ENCODE measurements around the gene ZSCAN30. TPM values are rescaled to one million over a fixed set of nuclear protein-coding genes. Genes with fewer than 3 reads are reported as not detected.

The ZSCAN30 gene
- total and polyA plus RNA-seq, 9 of the 15 experiments (the other 6 are each of a cell fraction or from before 2014, with no cell fraction given), result 4.6 to 13.6 (median 10.8) TPM

DNA sequence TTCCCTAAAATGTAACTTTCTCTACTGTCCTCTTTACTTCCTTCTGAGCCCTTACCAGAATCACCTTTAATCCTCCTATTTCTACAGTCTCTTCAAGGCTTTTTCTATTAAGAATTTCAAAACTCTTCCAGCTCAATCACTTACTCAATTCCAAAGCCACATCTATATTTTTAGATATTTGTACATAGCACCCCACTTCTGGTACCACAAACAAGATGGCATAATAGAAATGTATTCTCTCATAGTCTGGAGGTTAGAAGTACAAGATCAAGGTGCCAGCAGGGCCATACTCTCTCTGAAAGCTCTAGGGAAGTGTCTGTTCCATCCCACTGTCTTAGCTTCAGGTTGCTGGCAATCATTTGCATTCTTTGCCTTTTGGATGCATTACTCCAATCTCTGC is 11.1 kb downstream of the ZSCAN30 start:
- Histone ChIP-seq H3K36me3 (ENCODE audit: control insufficient read depth, insufficient read depth, low read length) (no peaks in the 10 kb centered on the region), H3K4me1 (replicated peaks in 1 of 2; ENCODE audit: control insufficient read depth in 2 of 2, insufficient read depth in 2 of 2, low read length in 2 of 2) (no peaks in the 10 kb centered on the region), H3K9me3 (replicated peaks; ENCODE audit: control insufficient read depth, insufficient read depth, low read depth, low read length) (no peaks in the 10 kb centered on the region), H3K4me3 (no peak overlapping the region), H3K9me1 (ENCODE audit: control insufficient read depth, insufficient read depth, low read length) (no peaks in the 10 kb centered on the region), H3K27ac (ENCODE audit: extremely low read depth, low read depth, low read length) (no peak overlapping the region), H2AFZ (ENCODE audit: low read depth, low read length) (no peak overlapping the region), H3K79me2 (ENCODE audit: control insufficient read depth, insufficient read depth, low read length) (no peaks in the 10 kb centered on the region), H3K9ac (ENCODE audit: insufficient read depth in 1 of 2, low read depth in 2 of 2, low read length in 2 of 2) (no peak overlapping the region), H4K20me1 (replicated peaks; ENCODE audit: control insufficient read depth, insufficient read depth, low read length) (no peaks in the 10 kb centered on the region), H3K27me3 (ENCODE audit: control insufficient read depth in 2 of 2, insufficient read depth in 2 of 2, low read length in 2 of 2) (no peaks in the 10 kb centered on the region), H3K4me2 (ENCODE audit: insufficient read depth, low read length) (no peak overlapping the region)
- ChIA-PET POLR2A (interaction anchor here (3.1 kb wide), 1 partner anchor 10 kb away, joined by 11 read pairs; the partner anchor contains the start of gene ZSCAN30), CTCF (ENCODE audit: low intra/inter-chr PET ratio) (no interaction called here)
- intact Hi-C loops (cut with micrococcal nuclease), result no loop called here
- no TSS peak for BruUV-seq (replicated peaks)
- FAIRE-seq, result no peak
- no peak; the same call in 2 of the 3 replicates for ATAC-seq
- TF ChIP-seq ZNF707 (CRISPR knock-in tag; conservative IDR thresholded peaks at IDR 0.05) (peak; percentile 88), ZC3H8 (IDR thresholded peaks at IDR 0.05) (no peak)
- DNase-seq (ENCODE audit: extremely low read depth in 1 of 4, low spot score in 3 of 4), result no peak
- in situ Hi-C loops (cut with MboI), result no loop called here

DNA sequence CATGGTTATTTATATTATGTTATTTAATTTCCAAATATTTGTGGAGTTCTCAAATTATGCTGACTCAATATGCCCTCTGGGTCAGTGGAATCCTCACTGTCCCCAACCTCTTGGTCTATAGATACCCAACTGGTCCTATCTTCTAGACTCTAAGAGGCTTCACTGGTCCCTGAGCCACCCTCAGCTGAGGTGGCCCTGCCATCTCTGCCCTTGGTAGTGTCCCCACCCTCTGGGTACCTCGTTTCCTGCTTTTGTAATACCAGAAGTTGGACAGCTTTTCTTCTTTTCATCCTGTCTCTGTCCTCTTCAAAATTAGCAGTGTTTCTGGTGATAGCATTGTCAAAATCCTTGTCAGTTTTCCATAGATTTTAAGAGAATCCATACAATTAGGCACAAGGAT is 11.9 kb downstream of the ZSCAN30 start:
- no peak overlapping the region for H3K9ac ChIP-seq (ENCODE audit: insufficient read depth in 1 of 2, low read depth in 2 of 2, low read length in 2 of 2)
- H3K4me1 ChIP-seq (replicated peaks in 1 of 2; ENCODE audit: control insufficient read depth in 2 of 2, insufficient read depth in 2 of 2, low read length in 2 of 2), result no peaks in the 10 kb centered on the region
- H3K9me1 ChIP-seq (ENCODE audit: control insufficient read depth, insufficient read depth, low read length), result no peaks in the 10 kb centered on the region
- DNase-seq (ENCODE audit: extremely low read depth in 1 of 4, low spot score in 3 of 4), result no peak
- no peak for FAIRE-seq
- H3K4me3 ChIP-seq, result no peak overlapping the region
- intact Hi-C loops (cut with micrococcal nuclease) (no loop called here), in situ Hi-C loops (cut with MboI) (no loop called here)
- H3K9me3 ChIP-seq (replicated peaks; ENCODE audit: control insufficient read depth, insufficient read depth, low read depth, low read length), result no peaks in the 10 kb centered on the region
- WGBS (ENCODE audit: insufficient coverage, low coverage, missing lambda C conversion rate), result 0% methylated on average over 1 of the region's 1 CpG
- POLR2A ChIA-PET, result interaction anchor here (3.1 kb wide), 1 partner anchor 11 kb away, joined by 11 read pairs; the partner anchor contains the start of gene ZSCAN30
- CTCF ChIA-PET (ENCODE audit: low intra/inter-chr PET ratio), result no interaction called here
- BruUV-seq (replicated peaks), result no TSS peak
- TF ChIP-seq ZNF316 (IDR thresholded peaks at IDR 0.05) (peak; percentile 37; the same call in 1 of the 2 replicates), RFX7 (CRISPR knock-in tag; IDR thresholded peaks at IDR 0.05) (no peak)
- no peaks in the 10 kb centered on the region for H3K27me3 ChIP-seq (ENCODE audit: control insufficient read depth in 2 of 2, insufficient read depth in 2 of 2, low read length in 2 of 2)
- ATAC-seq, result no peak
- H3K27ac ChIP-seq (ENCODE audit: extremely low read depth, low read depth, low read length), result no peak overlapping the region
- no peaks in the 10 kb centered on the region for H4K20me1 ChIP-seq (replicated peaks; ENCODE audit: control insufficient read depth, insufficient read depth, low read length)
- no peaks in the 10 kb centered on the region for H3K79me2 ChIP-seq (ENCODE audit: control insufficient read depth, insufficient read depth, low read length)
- no peaks in the 10 kb centered on the region for H3K36me3 ChIP-seq (ENCODE audit: control insufficient read depth, insufficient read depth, low read length)
- no peak overlapping the region for H3K4me2 ChIP-seq (ENCODE audit: insufficient read depth, low read length)
- H2AFZ ChIP-seq (ENCODE audit: low read depth, low read length), result no peak overlapping the region

Data from K562 (cell line).